CD4-positive, CD25-positive, alpha-beta regulatory T cell (primary cell): ENCODE measurements around the gene ARCN1. TPM values are rescaled to one million over a fixed set of nuclear protein-coding genes. Genes with fewer than 3 reads are reported as not detected.

ENCODE experiments used
- ATAC-seq, 2 donors: fragments of 150-1000 bp; cut with Tn5 transposase; one replicate each; pipeline ENCODE4 v1.10.0; 2021; ENCODE audit warnings: low read depth in 2 of 2, moderate number of reproducible peaks in 2 of 2, moderate library complexity in 1 of 2
- DNase-seq, 3 donors: peaks; one replicate each; pipeline versions ENCODE4 v3.0.0 to v3.0.0-alpha.2; 2012 to 2022; ENCODE audit warnings: mixed read lengths in 1 of 3
- H3K27ac ChIP-seq: one replicate; pipeline ENCODE4 v1.7.0; 2013; ENCODE audit warnings: mild to moderate bottlenecking, low read length; ENCODE audit not compliant: insufficient read depth, poor library complexity, severe bottlenecking
- H3K27me3 ChIP-seq: one replicate; pipeline ENCODE4 v1.7.0; 2013; ENCODE audit warnings: low read length; ENCODE audit not compliant: control insufficient read depth, insufficient read depth
- H3K36me3 ChIP-seq: one replicate; pipeline ENCODE4 v1.7.0; 2013; ENCODE audit warnings: mild to moderate bottlenecking, low read length, moderate library complexity; ENCODE audit not compliant: control insufficient read depth, insufficient read depth
- H3K4me1 ChIP-seq: 2 replicates; pipeline ENCODE4 v1.7.0; 2013; ENCODE audit warnings: mild to moderate bottlenecking, low read length; ENCODE audit not compliant: insufficient read depth, control insufficient read depth, poor library complexity, severe bottlenecking
- H3K4me3 ChIP-seq: one replicate; pipeline ENCODE4 v1.7.0; 2013; ENCODE audit warnings: low read depth, mild to moderate bottlenecking, low read length, moderate library complexity
- H3K9me3 ChIP-seq, 2 experiments: 1 replicate in 1 of 2; 2 replicates in 1 of 2; pipeline ENCODE4 v1.7.0; 2013; ENCODE audit warnings: low read length in 2 of 2, mild to moderate bottlenecking in 1 of 2, moderate library complexity in 1 of 2; ENCODE audit not compliant: control insufficient read depth in 2 of 2
- H3K27ac Mint-ChIP-seq, 3 donors: one replicate each; pipeline ENCODE4 v1.8.0; 2020 to 2022; ENCODE audit warnings: mild to moderate bottlenecking in 3 of 3, mixed read lengths in 3 of 3, moderate library complexity in 2 of 3
- H3K27me3 Mint-ChIP-seq: one replicate; pipeline ENCODE4 v1.8.0; 2022; ENCODE audit warnings: mild to moderate bottlenecking, mixed read lengths
- H3K36me3 Mint-ChIP-seq: one replicate; pipeline ENCODE4 v1.8.0; 2020; ENCODE audit warnings: mixed read lengths
- H3K4me1 Mint-ChIP-seq, 4 donors: one replicate each; pipeline ENCODE4 v1.8.0; 2020 to 2022; ENCODE audit warnings: mixed read lengths in 4 of 4, mild to moderate bottlenecking in 1 of 4
- H3K4me3 Mint-ChIP-seq, 4 donors: one replicate each; pipeline ENCODE4 v1.8.0; 2020 to 2022; ENCODE audit warnings: mild to moderate bottlenecking in 4 of 4, mixed read lengths in 4 of 4, moderate library complexity in 3 of 4
- H3K9me3 Mint-ChIP-seq, 7 donors: one replicate each; pipeline ENCODE4 v1.8.0; 2020 to 2022; ENCODE audit warnings: mixed read lengths in 7 of 7, mild to moderate bottlenecking in 3 of 7, moderate library complexity in 2 of 7
- polyA plus RNA-seq, 4 donors: library from polyadenylated mRNA; unstranded; fragments of 300-500 nt; fragmentation: Illumina TruSeq; gene quantifications; one replicate each; pipeline ENCODE4 v1.2.3, GENCODE V29; 2021
- total RNA-seq: library from RNA; stranded (reverse); gene quantifications from one replicate; pipeline ENCODE4 v1.2.3, GENCODE V29; 2022

Gene ARCN1
- total and polyA plus RNA-seq, 5 donors from 2014 or later: 76.6 to 169 (median 149) TPM

GRCh38 chr11:118627566-118627965 lies 55.4 kb downstream of the ARCN1 start:
- DNase-seq: no peak
- no peaks in the 10 kb centered on the region for H3K4me1 ChIP-seq
- Mint-ChIP-seq H3K4me1 (no peaks in the 10 kb centered on the region), H3K9me3 (no peaks in the 10 kb centered on the region), H3K27me3 (peaks cover 4% of the 10 kb centered on the region), H3K4me3 (no peak overlapping the region), H3K27ac (no peak overlapping the region), H3K36me3 (no peaks in the 10 kb centered on the region)
- H3K36me3 ChIP-seq: no peaks in the 10 kb centered on the region
- no peak overlapping the region for H3K27ac ChIP-seq
- no peak overlapping the region for H3K4me3 ChIP-seq
- H3K27me3 ChIP-seq: no peaks in the 10 kb centered on the region
- no peaks in the 10 kb centered on the region for H3K9me3 ChIP-seq
- ATAC-seq: no peak

GRCh38 chr11:118628031-118628430 lies 55.8 kb downstream of the ARCN1 start:
- DNase-seq (no peak), ATAC-seq (no peak)
- Mint-ChIP-seq H3K4me3 (no peak overlapping the region), H3K36me3 (no peaks in the 10 kb centered on the region), H3K4me1 (no peaks in the 10 kb centered on the region), H3K9me3 (no peaks in the 10 kb centered on the region), H3K27me3 (peaks cover 7% of the 10 kb centered on the region), H3K27ac (no peak overlapping the region)
- Histone ChIP-seq H3K4me1 (no peaks in the 10 kb centered on the region), H3K36me3 (no peaks in the 10 kb centered on the region), H3K4me3 (no peak overlapping the region), H3K27ac (no peak overlapping the region), H3K27me3 (no peaks in the 10 kb centered on the region), H3K9me3 (no peaks in the 10 kb centered on the region)

DNA sequence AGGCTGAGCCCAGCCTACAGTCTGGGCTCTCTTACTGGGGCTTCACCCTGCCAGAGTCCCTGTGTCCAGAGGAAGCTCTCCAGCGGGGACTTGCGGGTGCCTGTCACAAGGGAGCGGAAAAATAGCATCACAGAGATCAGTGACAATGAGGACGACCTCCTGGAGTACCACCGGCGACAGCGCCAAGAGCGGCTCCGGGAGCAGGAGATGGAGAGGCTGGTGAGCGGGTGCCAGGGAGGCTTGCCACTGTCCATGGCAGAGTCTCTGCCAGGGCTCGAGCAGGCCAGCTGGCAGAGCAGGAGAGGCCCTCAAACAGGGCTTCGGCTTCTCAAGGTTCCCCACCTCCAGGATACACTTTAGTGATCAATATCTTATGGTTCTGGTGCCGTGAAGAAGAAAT lies 56.2 kb downstream of the ARCN1 start:
- Mint-ChIP-seq H3K4me1 (no peaks in the 10 kb centered on the region), H3K36me3 (no peaks in the 10 kb centered on the region), H3K9me3 (no peaks in the 10 kb centered on the region), H3K4me3 (no peak overlapping the region), H3K27me3 (peaks cover 7% of the 10 kb centered on the region), H3K27ac (no peak overlapping the region)
- ATAC-seq: no peak
- Histone ChIP-seq H3K27me3 (no peaks in the 10 kb centered on the region), H3K4me3 (no peak overlapping the region), H3K4me1 (no peaks in the 10 kb centered on the region), H3K9me3 (no peaks in the 10 kb centered on the region), H3K27ac (no peak overlapping the region), H3K36me3 (no peaks in the 10 kb centered on the region)
- no peak for DNase-seq

- Mint-ChIP-seq H3K4me3 (no peak overlapping the region), H3K36me3 (no peaks in the 10 kb centered on the region), H3K9me3 (no peaks in the 10 kb centered on the region), H3K4me1 (no peaks in the 10 kb centered on the region), H3K27ac (peak overlapping the region in 1 of 3 donors; percentile 36), H3K27me3 (peaks cover 7% of the 10 kb centered on the region)
- Histone ChIP-seq H3K9me3 (no peaks in the 10 kb centered on the region), H3K4me1 (no peaks in the 10 kb centered on the region), H3K27me3 (no peaks in the 10 kb centered on the region), H3K4me3 (no peak overlapping the region), H3K27ac (no peak overlapping the region), H3K36me3 (no peaks in the 10 kb centered on the region)
- ATAC-seq: no peak
- DNase-seq: no peak
Observed at GRCh38 chr11:118628861-118629549, 56.8 kb downstream of the ARCN1 start.

DNA sequence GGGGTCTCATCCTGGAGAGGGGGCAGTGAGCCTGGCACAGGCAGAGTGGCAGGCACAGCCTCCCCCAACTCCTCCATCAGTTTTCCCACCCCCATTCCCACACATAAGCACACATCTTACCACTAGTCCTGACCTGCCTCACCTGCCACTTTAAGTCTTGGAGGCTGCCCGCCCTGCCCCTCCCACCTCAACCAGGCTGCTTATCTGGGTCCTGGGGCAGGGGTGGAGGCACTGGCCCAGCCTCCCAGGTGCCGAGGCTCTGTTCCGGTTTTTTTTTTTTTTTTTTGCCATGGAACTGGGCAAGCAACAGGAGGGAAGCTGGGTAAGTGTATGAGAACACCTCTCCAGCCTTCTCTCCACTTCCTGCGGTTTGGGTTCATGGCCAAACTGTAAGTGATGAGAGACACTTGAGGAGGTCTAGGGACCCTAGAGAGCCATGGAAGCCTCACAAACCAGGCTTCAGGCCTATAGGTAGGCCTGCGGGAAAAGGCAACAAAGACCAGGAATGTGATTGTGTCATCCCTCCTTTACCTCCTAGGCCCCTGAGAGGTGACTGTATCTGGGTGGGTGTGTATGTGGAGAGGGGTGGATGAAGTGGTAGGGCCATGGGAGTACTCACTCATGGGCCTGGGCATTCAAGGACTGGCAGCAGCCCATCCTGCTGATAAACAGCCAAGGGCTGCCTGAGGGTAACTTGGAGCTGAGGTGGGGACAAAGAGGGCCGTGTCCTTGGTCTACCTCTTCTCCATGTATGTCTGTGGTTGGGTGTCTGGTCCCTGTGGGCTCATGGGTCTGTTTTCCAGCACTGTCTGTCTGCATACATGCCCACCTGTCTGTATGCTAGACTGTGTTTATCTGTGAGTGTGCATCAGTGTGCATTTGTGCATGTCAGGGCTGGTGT lies 57.8 kb downstream of the ARCN1 start:
- no peak overlapping the region for H3K4me3 Mint-ChIP-seq

GRCh38 chr11:118631142-118631909 lies 59.1 kb downstream of the ARCN1 start:
- DNase-seq (no peak), ATAC-seq (no peak)
- Mint-ChIP-seq H3K9me3 (no peaks in the 10 kb centered on the region), H3K36me3 (no peaks in the 10 kb centered on the region), H3K27me3 (peaks cover 9% of the 10 kb centered on the region), H3K4me1 (no peaks in the 10 kb centered on the region), H3K27ac (peak overlapping the region in 1 of 3 donors; percentile 67), H3K4me3 (no peak overlapping the region)
- H3K36me3 ChIP-seq: no peaks in the 10 kb centered on the region
- no peak overlapping the region for H3K4me3 ChIP-seq
- H3K27me3 ChIP-seq: no peaks in the 10 kb centered on the region
- H3K9me3 ChIP-seq: no peaks in the 10 kb centered on the region
- H3K4me1 ChIP-seq: no peaks in the 10 kb centered on the region
- no peak overlapping the region for H3K27ac ChIP-seq

More for the DNA sequence above, 57.8 kb downstream of the ARCN1 start:
- no peak overlapping the region for H3K4me3 ChIP-seq
- DNase-seq (no peak), ATAC-seq (no peak)
- no peaks in the 10 kb centered on the region for H3K9me3 ChIP-seq
- Mint-ChIP-seq H3K27me3 (peaks cover 7% of the 10 kb centered on the region), H3K36me3 (no peaks in the 10 kb centered on the region), H3K4me1 (no peaks in the 10 kb centered on the region), H3K9me3 (no peaks in the 10 kb centered on the region), H3K27ac (no peak overlapping the region)
- H3K36me3 ChIP-seq: no peaks in the 10 kb centered on the region
- no peaks in the 10 kb centered on the region for H3K4me1 ChIP-seq
- no peaks in the 10 kb centered on the region for H3K27me3 ChIP-seq
- no peak overlapping the region for H3K27ac ChIP-seq

DNA sequence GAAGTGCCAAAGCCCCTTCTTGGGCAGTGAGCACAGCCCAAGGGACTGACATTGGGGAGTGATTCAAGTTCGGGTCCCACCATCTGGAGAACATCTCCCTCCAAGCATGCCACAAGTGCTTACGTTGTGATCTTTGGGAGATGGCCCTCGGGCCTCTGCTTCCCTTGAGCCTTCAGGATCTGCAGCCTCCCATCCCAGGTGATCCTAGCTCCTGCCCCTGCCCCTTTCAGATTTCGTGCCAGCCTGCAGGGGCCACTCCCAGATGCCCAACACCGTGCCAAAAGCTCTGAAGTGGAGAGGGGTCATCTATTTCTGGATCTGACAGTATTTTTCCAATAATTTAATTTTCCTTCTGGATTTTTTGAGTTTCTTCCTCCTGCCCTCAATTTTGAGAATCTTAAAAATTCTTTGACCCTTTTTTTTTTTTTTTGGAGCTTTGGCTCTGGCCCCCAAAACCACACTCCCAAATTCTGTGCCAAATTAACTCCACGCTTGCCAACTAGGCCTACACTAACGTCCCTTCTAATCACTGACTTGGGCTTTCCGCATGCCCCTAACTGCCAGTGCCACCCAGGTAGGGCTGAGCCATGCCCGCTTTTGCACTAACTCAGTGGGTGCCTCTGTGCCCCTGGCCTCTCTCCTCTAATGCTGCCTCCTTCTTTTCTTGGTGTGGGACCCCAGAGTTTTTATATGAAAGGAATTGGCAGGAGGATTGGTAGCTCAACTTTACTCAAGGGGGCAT lies 60.5 kb downstream of the ARCN1 start:
- H3K27ac ChIP-seq: no peak overlapping the region
- Mint-ChIP-seq H3K4me1 (no peaks in the 10 kb centered on the region), H3K4me3 (no peak overlapping the region), H3K27ac (no peak overlapping the region), H3K27me3 (peaks cover 8% of the 10 kb centered on the region), H3K36me3 (no peaks in the 10 kb centered on the region), H3K9me3 (no peaks in the 10 kb centered on the region)
- H3K9me3 ChIP-seq: no peaks in the 10 kb centered on the region
- DNase-seq: no peak
- no peaks in the 10 kb centered on the region for H3K4me1 ChIP-seq
- H3K4me3 ChIP-seq: no peak overlapping the region
- H3K27me3 ChIP-seq: no peaks in the 10 kb centered on the region
- no peak for ATAC-seq
- H3K36me3 ChIP-seq: no peaks in the 10 kb centered on the region
